Activated CD8-positive, alpha-beta T cell treated with anti-CD3 and anti-CD28 coated beads, Interleukin-2, amount 10 ng/mL, durations not matched to agents 7 days and 5 days (primary cell): ENCODE data around the gene LHFPL5. TPM values are rescaled to one million over a fixed set of nuclear protein-coding genes. Genes with fewer than 3 reads are reported as not detected.

ENCODE experiments used
- ATAC-seq: fragments of 150-1000 bp; cut with Tn5 transposase; one replicate; pipeline ENCODE4 v1.10.0; 2021; ENCODE audit warnings: moderate library complexity
- CTCF ChIA-PET: fragments of 350-600 bp; sonication (Branson Sonifier 250); formaldehyde crosslinking; loops from one replicate; lab custom pipeline; 2021; ENCODE audit warnings: antibody characterized with exemption; lab: Charles Lee
- POLR2A ChIA-PET: fragments of 350-600 bp; sonication (Branson Sonifier 250); formaldehyde crosslinking; loops from one replicate; lab custom pipeline; 2021; ENCODE audit warnings: antibody characterized with exemption; lab: Charles Lee
- DNase-seq: peaks from one replicate; pipeline ENCODE4 v3.0.0-alpha.2; 2020
- H3K27ac Mint-ChIP-seq: one replicate; pipeline ENCODE4 v1.8.0; 2021; ENCODE audit warnings: mild to moderate bottlenecking, mixed read lengths
- H3K27me3 Mint-ChIP-seq: one replicate; pipeline ENCODE4 v1.8.0; 2021; ENCODE audit warnings: low read depth, mixed read lengths
- H3K36me3 Mint-ChIP-seq: one replicate; pipeline ENCODE4 v1.8.0; 2021; ENCODE audit warnings: low read depth, mixed read lengths
- H3K4me1 Mint-ChIP-seq: one replicate; pipeline ENCODE4 v1.8.0; 2021; ENCODE audit warnings: low read depth, mixed read lengths
- H3K4me3 Mint-ChIP-seq: one replicate; pipeline ENCODE4 v1.8.0; 2021; ENCODE audit warnings: mild to moderate bottlenecking, mixed read lengths
- H3K9me3 Mint-ChIP-seq: one replicate; pipeline ENCODE4 v1.8.0; 2022; ENCODE audit warnings: mixed read lengths; ENCODE audit not compliant: insufficient read depth
- total RNA-seq, 2 experiments: library from RNA; stranded (reverse); gene quantifications; one replicate each; pipeline ENCODE4 v1.2.3, GENCODE V29; 2021

LHFPL5 gene
- total RNA-seq, 2 experiments from 2014 or later, result not detected

DNA sequence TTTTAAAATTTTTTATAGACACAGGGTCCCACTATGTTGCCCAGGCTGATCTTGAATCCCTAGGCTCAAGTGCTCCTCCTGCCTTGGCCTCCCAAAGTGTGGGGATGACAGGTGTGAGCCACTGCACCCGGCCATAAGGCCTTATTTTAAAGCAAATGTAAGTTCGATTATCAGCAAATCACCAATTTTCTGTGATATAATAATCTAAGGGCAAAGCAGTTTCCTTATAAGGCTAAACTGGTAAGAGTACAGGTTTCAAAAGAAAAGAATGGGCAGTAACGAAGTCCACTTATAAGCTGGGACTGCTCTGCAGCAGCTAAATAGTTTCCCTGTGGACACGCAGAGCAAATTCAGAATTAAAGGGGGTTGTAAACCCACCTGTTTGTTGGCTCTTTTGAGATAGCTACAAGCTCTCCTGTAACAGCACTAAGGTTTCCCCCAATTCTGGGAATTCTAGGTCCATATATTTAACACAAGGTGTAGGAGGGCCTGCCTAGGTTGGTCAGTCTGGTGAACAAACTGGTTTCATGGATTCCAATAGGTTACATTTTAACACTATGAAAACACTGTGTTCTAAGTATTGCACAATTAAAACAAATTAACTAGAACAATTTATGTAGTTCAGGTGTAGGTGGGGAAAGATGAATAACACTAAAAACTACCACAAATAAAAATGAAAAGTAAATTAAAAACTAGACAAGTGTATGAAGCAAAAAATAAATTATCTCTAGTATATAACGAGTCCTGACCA is 26.3 kb downstream of the LHFPL5 start:
- ATAC-seq (no peak), DNase-seq (no peak)
- H3K27me3 Mint-ChIP-seq, result no peaks in the 10 kb centered on the region
- H3K4me1 Mint-ChIP-seq, result no peaks in the 10 kb centered on the region
- no peak overlapping the region for H3K4me3 Mint-ChIP-seq
- POLR2A ChIA-PET, result no interaction called here
- H3K36me3 Mint-ChIP-seq, result peaks cover 29% of the 10 kb centered on the region
- CTCF ChIA-PET, result interaction anchor here (1.2 kb wide), 1 partner anchor 16 kb away, joined by 3 read pairs; no protein-coding TSS in a partner anchor
- H3K9me3 Mint-ChIP-seq, result no peaks in the 10 kb centered on the region
- no peak overlapping the region for H3K27ac Mint-ChIP-seq

DNA sequence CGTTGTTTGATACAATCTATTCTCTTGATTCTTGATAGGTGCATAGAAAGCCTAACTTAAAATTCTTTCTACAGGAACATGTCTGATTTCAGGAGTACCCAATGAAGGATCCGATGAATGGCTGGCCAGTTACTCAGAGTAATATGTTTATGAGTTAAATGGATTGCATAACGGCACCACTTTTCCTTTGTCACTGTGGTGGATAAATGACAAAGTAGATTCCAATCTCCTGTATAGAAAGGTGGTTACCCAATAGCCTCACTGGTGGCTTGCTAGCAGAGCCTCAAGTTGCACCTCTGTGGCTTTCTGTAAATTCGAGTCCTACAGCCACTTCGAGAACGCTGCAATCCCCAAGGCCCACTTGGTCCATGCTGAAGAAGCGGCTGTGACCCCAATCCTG is 28.4 kb downstream of the LHFPL5 start:
- Mint-ChIP-seq H3K36me3 (peaks cover 43% of the 10 kb centered on the region), H3K27ac (no peak overlapping the region), H3K27me3 (no peaks in the 10 kb centered on the region), H3K4me3 (no peak overlapping the region), H3K9me3 (no peaks in the 10 kb centered on the region), H3K4me1 (no peaks in the 10 kb centered on the region)
- DNase-seq (no peak), ATAC-seq (no peak)
- ChIA-PET POLR2A (no interaction called here), CTCF (no interaction called here)

DNA sequence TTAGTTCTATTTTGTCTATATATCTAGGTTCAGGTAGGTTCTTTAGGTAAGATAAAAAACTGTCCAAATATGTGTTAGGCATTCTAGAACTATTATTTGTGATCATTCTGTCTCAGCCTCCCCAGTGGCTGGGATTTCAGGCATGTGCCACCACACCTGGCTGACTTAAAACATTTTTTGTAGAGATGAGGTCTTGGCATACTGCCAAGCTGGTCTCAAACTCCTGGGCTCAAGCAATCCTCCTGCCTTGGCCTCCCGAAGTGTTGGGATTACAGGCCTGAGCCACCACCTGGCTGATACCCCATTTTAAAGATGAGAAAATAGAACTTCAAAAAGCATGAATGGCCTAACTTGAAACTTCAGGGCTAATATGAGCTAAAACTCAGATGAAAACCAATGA is 33.9 kb downstream of the LHFPL5 start:
- H3K4me3 Mint-ChIP-seq, result no peak overlapping the region
- no peaks in the 10 kb centered on the region for H3K27me3 Mint-ChIP-seq
- DNase-seq (no peak), ATAC-seq (no peak)
- H3K36me3 Mint-ChIP-seq, result peaks cover 59% of the 10 kb centered on the region
- CTCF ChIA-PET, result interaction anchor here (0.8 to 1.3 kb wide), 2 partner anchors 102 to 266 kb away, joined by 3 to 5 read pairs; partner anchors contain the start of gene ARMC12
- H3K9me3 Mint-ChIP-seq, result no peaks in the 10 kb centered on the region
- POLR2A ChIA-PET, result no interaction called here
- H3K4me1 Mint-ChIP-seq, result no peaks in the 10 kb centered on the region
- H3K27ac Mint-ChIP-seq, result no peak overlapping the region

DNA sequence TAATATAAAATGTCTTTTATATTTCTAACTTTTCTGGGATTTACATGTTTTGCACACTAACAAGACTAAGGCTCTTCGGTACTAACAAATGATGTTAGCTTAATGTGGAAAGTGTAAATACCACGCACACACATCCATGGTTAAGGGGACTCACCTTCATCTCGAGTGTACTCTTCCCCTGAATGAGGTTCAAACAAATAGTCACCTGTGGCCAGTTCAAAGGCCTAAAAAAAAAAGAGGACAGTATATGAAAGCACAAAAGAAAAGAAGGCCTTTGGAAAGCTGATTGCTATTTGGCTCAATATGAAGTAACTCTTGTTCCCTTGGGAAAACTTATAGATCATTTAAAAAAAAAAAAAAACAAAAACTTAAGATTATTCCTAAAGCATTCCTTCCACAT is 37.2 kb downstream of the LHFPL5 start:
- Mint-ChIP-seq H3K9me3 (no peaks in the 10 kb centered on the region), H3K4me3 (no peak overlapping the region), H3K27ac (no peak overlapping the region), H3K4me1 (no peaks in the 10 kb centered on the region), H3K27me3 (no peaks in the 10 kb centered on the region), H3K36me3 (peaks cover 58% of the 10 kb centered on the region)
- POLR2A ChIA-PET, result no interaction called here
- CTCF ChIA-PET, result no interaction called here
- DNase-seq (no peak), ATAC-seq (no peak)

DNA sequence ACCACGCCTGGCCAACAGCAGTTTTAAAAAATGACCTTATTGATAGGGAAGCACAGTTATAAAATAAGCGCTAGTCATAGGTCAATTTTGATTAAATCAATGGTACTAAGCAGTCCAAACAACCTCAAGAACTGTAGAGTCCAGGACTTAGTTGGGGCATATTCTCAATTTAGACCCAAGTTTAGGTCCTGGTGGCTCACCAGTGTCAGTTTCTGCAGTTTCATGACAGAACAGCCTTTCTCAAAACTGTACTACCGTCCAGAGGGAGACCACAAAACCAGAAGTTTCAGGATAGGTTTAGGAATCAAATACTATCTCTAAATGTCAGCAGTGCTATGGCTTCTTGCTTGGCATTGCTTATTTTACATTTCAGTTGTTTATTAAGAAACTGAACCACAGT is 39.1 kb downstream of the LHFPL5 start:
- H3K36me3 Mint-ChIP-seq, result peaks cover 62% of the 10 kb centered on the region
- no peak overlapping the region for H3K4me3 Mint-ChIP-seq
- DNase-seq (no peak), ATAC-seq (no peak)
- no peaks in the 10 kb centered on the region for H3K4me1 Mint-ChIP-seq
- no peaks in the 10 kb centered on the region for H3K27me3 Mint-ChIP-seq
- H3K9me3 Mint-ChIP-seq, result no peaks in the 10 kb centered on the region
- no peak overlapping the region for H3K27ac Mint-ChIP-seq
- ChIA-PET POLR2A (no interaction called here), CTCF (no interaction called here)

DNA sequence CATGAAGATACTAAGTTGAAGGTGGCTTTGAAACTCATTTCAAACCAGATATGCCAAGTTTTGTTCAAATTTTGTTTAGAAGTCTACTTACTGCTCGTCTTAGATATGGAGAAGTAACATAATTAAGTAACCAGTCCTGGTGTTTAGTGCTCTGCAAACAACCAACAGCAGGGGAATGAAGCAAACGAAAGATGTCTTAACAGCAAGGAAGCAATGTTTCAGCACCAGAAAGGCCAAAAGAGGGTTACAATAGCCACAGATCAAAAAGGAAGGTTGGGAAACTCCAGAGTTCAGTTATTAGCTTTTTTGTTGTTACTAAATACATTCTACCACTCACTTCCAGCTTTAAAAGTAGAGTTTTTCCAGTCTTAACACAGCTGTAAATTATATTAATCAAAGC is 45.1 kb downstream of the LHFPL5 start:
- CTCF ChIA-PET, result no interaction called here

DNA sequence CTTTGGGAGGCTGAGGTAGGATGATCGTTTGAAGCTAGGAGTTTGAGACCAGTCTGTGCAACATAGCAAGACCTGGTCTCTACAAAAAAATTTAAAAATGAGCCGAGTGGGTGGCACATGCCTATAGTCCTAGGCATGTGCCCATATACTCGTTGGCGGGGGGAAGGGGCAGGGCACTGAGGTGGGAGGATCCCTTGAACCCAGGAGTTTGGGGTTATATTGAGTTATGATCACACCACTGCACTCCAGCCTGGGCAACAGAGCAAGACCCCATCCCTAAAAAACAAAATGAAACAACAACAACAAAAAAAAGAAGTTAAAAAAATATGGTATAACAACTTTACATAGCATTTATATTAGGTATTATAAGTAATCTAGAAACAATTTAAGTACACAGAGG is 47.8 kb downstream of the LHFPL5 start:
- Mint-ChIP-seq H3K4me3 (no peak overlapping the region), H3K9me3 (no peaks in the 10 kb centered on the region), H3K4me1 (no peaks in the 10 kb centered on the region), H3K27ac (no peak overlapping the region), H3K36me3 (peaks cover 74% of the 10 kb centered on the region), H3K27me3 (no peaks in the 10 kb centered on the region)
- no peak for DNase-seq
- ChIA-PET CTCF (no interaction called here), POLR2A (interaction anchor here (0.8 kb wide), 1 partner anchor 9 kb away, joined by 3 read pairs; no protein-coding TSS in a partner anchor)
- ATAC-seq, result no peak

More for the DNA sequence above, 45.1 kb downstream of the LHFPL5 start:
- POLR2A ChIA-PET, result no interaction called here
- H3K27me3 Mint-ChIP-seq, result no peaks in the 10 kb centered on the region
- no peak overlapping the region for H3K27ac Mint-ChIP-seq
- H3K9me3 Mint-ChIP-seq, result no peaks in the 10 kb centered on the region
- H3K4me3 Mint-ChIP-seq, result no peak overlapping the region
- ATAC-seq (no peak), DNase-seq (no peak)
- H3K36me3 Mint-ChIP-seq, result peaks cover 72% of the 10 kb centered on the region
- H3K4me1 Mint-ChIP-seq, result no peaks in the 10 kb centered on the region

DNA sequence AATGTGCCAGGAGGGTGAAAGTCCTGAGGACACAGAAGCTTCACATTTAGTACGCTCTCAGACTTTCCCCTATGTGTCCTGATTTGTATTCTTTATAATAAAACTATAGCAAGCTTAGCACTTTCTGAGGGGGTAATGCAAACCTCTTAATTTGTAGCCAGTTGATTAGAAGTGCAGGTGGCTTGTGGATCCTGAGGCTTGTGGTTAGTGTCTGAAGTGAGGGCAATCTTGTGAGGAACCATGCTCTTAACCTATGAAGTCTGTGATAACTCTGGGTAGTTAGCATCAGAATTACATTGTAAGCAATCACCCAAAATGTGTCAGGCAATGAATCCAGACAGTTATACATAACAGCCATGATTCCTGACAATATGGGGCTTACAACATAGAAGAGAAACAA is 51.1 kb downstream of the LHFPL5 start:
- ChIA-PET POLR2A (no interaction called here), CTCF (no interaction called here)
- H3K27ac Mint-ChIP-seq, result no peak overlapping the region
- no peaks in the 10 kb centered on the region for H3K9me3 Mint-ChIP-seq
- H3K36me3 Mint-ChIP-seq, result peaks cover 67% of the 10 kb centered on the region
- ATAC-seq (no peak), DNase-seq (no peak)
- H3K27me3 Mint-ChIP-seq, result no peaks in the 10 kb centered on the region
- H3K4me3 Mint-ChIP-seq, result no peak overlapping the region
- H3K4me1 Mint-ChIP-seq, result no peaks in the 10 kb centered on the region

DNA sequence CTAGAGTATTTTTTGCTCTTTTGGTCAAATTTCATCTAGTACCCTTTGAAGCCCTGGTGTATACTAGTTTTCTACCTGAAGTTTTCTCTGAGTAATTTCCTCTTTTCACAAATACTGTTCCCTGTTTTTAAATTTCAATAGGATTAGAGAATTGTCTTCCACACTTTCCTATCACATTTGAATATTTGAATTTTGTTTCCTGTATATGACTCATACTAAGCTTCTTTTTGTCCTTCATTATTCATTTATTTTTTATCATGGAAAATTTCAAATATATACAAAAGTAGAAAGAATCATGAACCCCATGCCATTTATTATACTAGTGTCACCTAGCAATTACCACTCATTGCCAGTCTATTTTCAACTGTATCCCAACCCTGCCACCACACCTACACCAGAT is 52.7 kb downstream of the LHFPL5 start:
- no peaks in the 10 kb centered on the region for H3K9me3 Mint-ChIP-seq
- ChIA-PET POLR2A (no interaction called here), CTCF (no interaction called here)
- no peak for DNase-seq
- H3K4me3 Mint-ChIP-seq, result no peak overlapping the region
- H3K27ac Mint-ChIP-seq, result no peak overlapping the region
- peaks cover 8% of the 10 kb centered on the region for H3K4me1 Mint-ChIP-seq
- peaks cover 66% of the 10 kb centered on the region for H3K36me3 Mint-ChIP-seq
- H3K27me3 Mint-ChIP-seq, result no peaks in the 10 kb centered on the region
- ATAC-seq, result no peak

DNA sequence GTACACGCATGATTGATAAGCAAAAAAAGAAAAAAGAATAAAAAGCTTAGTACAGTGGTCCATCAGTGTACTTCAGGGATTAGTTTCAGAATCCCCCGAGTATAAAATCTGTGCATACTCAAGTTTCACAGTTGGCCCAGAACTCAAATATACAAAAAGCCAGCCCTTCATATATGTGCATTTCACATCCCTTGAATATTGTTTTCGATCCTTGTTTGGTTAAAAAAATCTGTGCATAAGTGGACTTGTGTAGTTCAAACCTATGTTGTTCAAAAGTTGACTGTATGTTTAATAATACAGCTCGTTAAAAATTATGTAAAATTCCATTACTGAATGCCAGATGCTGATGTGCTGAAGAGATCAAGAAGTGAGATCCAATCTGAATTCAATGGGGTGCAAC is 54.2 kb downstream of the LHFPL5 start:
- POLR2A ChIA-PET, result no interaction called here
- Mint-ChIP-seq H3K4me1 (peaks cover 8% of the 10 kb centered on the region), H3K27me3 (no peaks in the 10 kb centered on the region), H3K9me3 (no peaks in the 10 kb centered on the region), H3K4me3 (no peak overlapping the region), H3K27ac (no peak overlapping the region), H3K36me3 (peaks cover 65% of the 10 kb centered on the region)
- ATAC-seq (no peak), DNase-seq (no peak)
- CTCF ChIA-PET, result no interaction called here
